A549 (cell line): ENCODE results near the gene PIEZO2. TPM values are rescaled to one million over a fixed set of nuclear protein-coding genes. Genes with fewer than 3 reads are reported as not detected.

ENCODE experiments used
- ATAC-seq, 2 experiments: fragments of 200-7000 bp in 1 of 2; fragments of >200 bp in 1 of 2; cut with Nextera tagmentation in 1 of 2; cut with Tn5 transposase in 1 of 2; 3 replicates each; pipeline versions ENCODE4 v1.8.0 to v1.9.1; 2018 to 2020; ENCODE audit warnings: mild to moderate bottlenecking in 1 of 2, moderate library complexity in 1 of 2
- CTCF ChIA-PET: fragments of 300-600 bp; sonication (Branson Sonifier 250); formaldehyde crosslinking; extraction: SDS; loops from one replicate; lab custom pipeline; 2021; ENCODE audit warnings: antibody characterized with exemption, inconsistent platforms; lab: Yijun Ruan, JAX
- POLR2A ChIA-PET: fragments of 350-600 bp; formaldehyde crosslinking; extraction: SDS; loops from one replicate; lab custom pipeline; 2021; ENCODE audit warnings: antibody characterized with exemption, inconsistent platforms; lab: Yijun Ruan, JAX
- DNase-seq, 2 experiments: peaks; one replicate each; pipeline versions ENCODE4 v3.0.0 to v3.0.0-alpha.2; 2011 to 2016; ENCODE audit warnings: low read depth in 1 of 2, low spot score in 1 of 2
- FAIRE-seq: peaks from 2 replicates; lab custom pipeline; 2011; peaks lifted over from hg19 to GRCh38; lab: Jason Lieb, UNC
- H3K27ac ChIP-seq, 2 experiments: fragments of >200 bp; sonication (Bioruptor Twin); formaldehyde crosslinking; 3 replicates each; pipeline ENCODE4 v1.5.1; 2016 to 2017
- H3K4me1 ChIP-seq: fragments of >200 bp; sonication (Bioruptor Twin); formaldehyde crosslinking; 3 replicates; pipeline ENCODE4 v1.6.1; 2016
- H3K4me2 ChIP-seq: fragments of >200 bp; sonication (Bioruptor Twin); formaldehyde crosslinking; 3 replicates; pipeline ENCODE4 v1.6.1; 2016
- H3K4me3 ChIP-seq: fragments of >200 bp; sonication (Bioruptor Twin); formaldehyde crosslinking; 3 replicates; pipeline ENCODE4 v1.5.1; 2016
- H3K9me3 ChIP-seq: fragments of >200 bp; sonication (Bioruptor Twin); formaldehyde crosslinking; 3 replicates; pipeline ENCODE4 v1.6.1; 2016
- BCL3 ChIP-seq: fragments of >200 bp; sonication (Bioruptor Twin); formaldehyde crosslinking; IDR thresholded peaks from 3 replicates; pipeline ENCODE4 v1.6.1; 2016
- CBX2 ChIP-seq: fragments of 200-600 bp; sonication (generic); IDR thresholded peaks from 2 replicates; pipeline ENCODE4 v1.6.1; 2016; ENCODE audit warnings: low read depth, mild to moderate bottlenecking, borderline replicate concordance
- CBX8 ChIP-seq: fragments of 200-600 bp; sonication (generic); IDR thresholded peaks from 2 replicates; pipeline ENCODE4 v1.6.1; 2016
- CEBPB ChIP-seq, 2 experiments: fragments of >200 bp in 1 of 2; sonication (Bioruptor Twin) in 1 of 2; formaldehyde crosslinking in 1 of 2; IDR thresholded peaks; 2 replicates each; pipeline ENCODE4 v1.6.1; 2012 to 2016
- EHF ChIP-seq: fragments of 250-450 bp; sonication (Bioruptor Pico); IDR thresholded peaks from 2 replicates; pipeline ENCODE4 v1.5.0; 2020; ENCODE audit warnings: mild to moderate bottlenecking
- EHMT2 ChIP-seq: fragments of 200-600 bp; sonication (generic); IDR thresholded peaks from 2 replicates; pipeline ENCODE4 v1.6.1; 2016; ENCODE audit warnings: antibody characterized with exemption, low read depth, mild to moderate bottlenecking, moderate library complexity
- ESRRA ChIP-seq: fragments of 150-350 bp; IDR thresholded peaks from 2 replicates; pipeline ENCODE4 v1.6.1; 2014; ENCODE audit warnings: mild to moderate bottlenecking, low read length, borderline replicate concordance
- FOXS1 ChIP-seq: fragments of 250-450 bp; sonication (Bioruptor Pico); IDR thresholded peaks from 2 replicates; pipeline ENCODE4 v1.5.0; 2020; ENCODE audit warnings: mild to moderate bottlenecking, moderate library complexity
- GATA3 ChIP-seq: IDR thresholded peaks from 2 replicates; pipeline ENCODE4 v1.6.1; 2012; ENCODE audit warnings: borderline replicate concordance
- HDAC2 ChIP-seq: fragments of 200-600 bp; sonication (generic); IDR thresholded peaks from 2 replicates; pipeline ENCODE4 v1.6.1; 2016
- HOXA7 ChIP-seq: fragments of 250-450 bp; sonication (Bioruptor Pico); IDR thresholded peaks from 2 replicates; pipeline ENCODE4 v1.5.0; 2020; ENCODE audit warnings: mild to moderate bottlenecking, moderate library complexity
- HOXB5 ChIP-seq: fragments of 250-450 bp; sonication (Bioruptor Pico); IDR thresholded peaks from 2 replicates; pipeline ENCODE4 v1.5.0; 2020; ENCODE audit warnings: mild to moderate bottlenecking, moderate library complexity
- MAZ ChIP-seq: fragments of 150-350 bp; IDR thresholded peaks from 2 replicates; pipeline ENCODE4 v1.6.1; 2014; ENCODE audit warnings: antibody characterized with exemption, low read depth, low read length, borderline replicate concordance
- PHF8 ChIP-seq: fragments of 200-600 bp; sonication (generic); IDR thresholded peaks from 2 replicates; pipeline ENCODE4 v1.6.1; 2016; ENCODE audit warnings: low read depth, mild to moderate bottlenecking, antibody characterized with exemption, moderate library complexity, borderline replicate concordance
- POLR2A ChIP-seq: IDR thresholded peaks from 2 replicates; pipeline ENCODE4 v1.6.1; 2012; ENCODE audit warnings: mild to moderate bottlenecking, low read length
- RAD21 ChIP-seq, 2 experiments: fragments of >200 bp in 1 of 2; sonication (Bioruptor Twin) in 1 of 2; formaldehyde crosslinking in 1 of 2; IDR thresholded peaks in 1 of 2; conservative IDR thresholded peaks in 1 of 2; 2 replicates in 1 of 2; 3 replicates in 1 of 2; pipeline ENCODE4 v1.6.1; 2012 to 2018; ENCODE audit warnings: inconsistent platforms in 1 of 2
- RCOR1 ChIP-seq: fragments of 150-350 bp; IDR thresholded peaks from 2 replicates; pipeline ENCODE4 v1.6.1; 2014; ENCODE audit warnings: antibody characterized with exemption, low read length, low read depth
- RFX5 ChIP-seq: fragments of 450-650 bp; IDR thresholded peaks from 2 replicates; pipeline ENCODE4 v1.7.1; 2014; ENCODE audit warnings: antibody characterized with exemption, mild to moderate bottlenecking, moderate library complexity
- RNF2 ChIP-seq: fragments of 200-600 bp; sonication (generic); IDR thresholded peaks from 2 replicates; pipeline ENCODE4 v1.6.1; 2016; ENCODE audit warnings: low read depth, mild to moderate bottlenecking, antibody characterized with exemption, moderate library complexity, borderline replicate concordance
- SREBF2 ChIP-seq: fragments of 450-650 bp; IDR thresholded peaks from 2 replicates; pipeline ENCODE4 v1.6.1; 2014; ENCODE audit warnings: mild to moderate bottlenecking, moderate library complexity
- TP53 ChIP-seq: fragments of 250-450 bp; sonication (Bioruptor Pico); IDR thresholded peaks from 2 replicates; pipeline ENCODE4 v1.5.0; 2021; ENCODE audit warnings: mild to moderate bottlenecking, moderate library complexity
- USF2 ChIP-seq: fragments of 450-650 bp; IDR thresholded peaks from 2 replicates; pipeline ENCODE4 v1.6.1; 2014; ENCODE audit warnings: antibody characterized with exemption
- ZC3H11A ChIP-seq: fragments of 450-650 bp; IDR thresholded peaks from 2 replicates; pipeline ENCODE4 v1.6.1; 2014; ENCODE audit warnings: antibody characterized with exemption, mild to moderate bottlenecking
- WGBS: methylation state at CpG from one replicate; pipeline ENCODE4 v1.1.6; 2017; ENCODE audit errors: missing lambda C conversion rate; 5-methylcytosine and 5-hydroxymethylcytosine counted together
- polyA plus RNA-seq, 4 experiments: library from polyadenylated mRNA; depleted of rRNA in 3 of 4; stranded (reverse); fragments of >200 nt; fragmentation: RNase III in 1 of 4; extraction: RNeasy Plus Mini Kit Qiagen cat#74134 plus additional on column Dnase treatment in 1 of 4; gene quantifications; 2 replicates in 3 of 4; 3 replicates in 1 of 4; pipeline ENCODE4 v1.2.3, GENCODE V29; 2011 to 2017
- TF ChIP-seq, protein P1 (sequence below): fragments of >200 bp; sonication (Bioruptor Twin); formaldehyde crosslinking; IDR thresholded peaks from 3 replicates; pipeline ENCODE4 v1.5.1; 2016
- TF ChIP-seq, protein P2 (sequence below): IDR thresholded peaks from 2 replicates; pipeline ENCODE4 v1.6.1; 2012

Gene PIEZO2
- polyA plus RNA-seq, 2 of the 4 experiments (the other 2 are of a cell fraction), result 0.80 to 1.6 TPM

GRCh38 chr18:11156978-11157377 lies 7.6 kb upstream of the PIEZO2 start (continued):
- TF ChIP-seq USF2 (no peak), EHF (CRISPR knock-in tag) (no peak), CBX2 (no peak), HDAC2 (no peak), RCOR1 (no peak), CEBPB (IDR thresholded peaks at IDR 0.05) (no peak), EHMT2 (no peak), PHF8 (no peak), POLR2A (no peak)
- TF ChIP-seq, protein P1, sequence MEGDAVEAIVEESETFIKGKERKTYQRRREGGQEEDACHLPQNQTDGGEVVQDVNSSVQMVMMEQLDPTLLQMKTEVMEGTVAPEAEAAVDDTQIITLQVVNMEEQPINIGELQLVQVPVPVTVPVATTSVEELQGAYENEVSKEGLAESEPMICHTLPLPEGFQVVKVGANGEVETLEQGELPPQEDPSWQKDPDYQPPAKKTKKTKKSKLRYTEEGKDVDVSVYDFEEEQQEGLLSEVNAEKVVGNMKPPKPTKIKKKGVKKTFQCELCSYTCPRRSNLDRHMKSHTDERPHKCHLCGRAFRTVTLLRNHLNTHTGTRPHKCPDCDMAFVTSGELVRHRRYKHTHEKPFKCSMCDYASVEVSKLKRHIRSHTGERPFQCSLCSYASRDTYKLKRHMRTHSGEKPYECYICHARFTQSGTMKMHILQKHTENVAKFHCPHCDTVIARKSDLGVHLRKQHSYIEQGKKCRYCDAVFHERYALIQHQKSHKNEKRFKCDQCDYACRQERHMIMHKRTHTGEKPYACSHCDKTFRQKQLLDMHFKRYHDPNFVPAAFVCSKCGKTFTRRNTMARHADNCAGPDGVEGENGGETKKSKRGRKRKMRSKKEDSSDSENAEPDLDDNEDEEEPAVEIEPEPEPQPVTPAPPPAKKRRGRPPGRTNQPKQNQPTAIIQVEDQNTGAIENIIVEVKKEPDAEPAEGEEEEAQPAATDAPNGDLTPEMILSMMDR, result no peak
- TF ChIP-seq, all 56 proteins: peak for 0

- no peak overlapping the region for H3K4me2 ChIP-seq
- H3K4me3 ChIP-seq, result no peak overlapping the region
- no peaks in the 10 kb centered on the region for H3K9me3 ChIP-seq
- H3K4me1 ChIP-seq, result no peaks in the 10 kb centered on the region
- POLR2A ChIA-PET, result no interaction called here
- TF ChIP-seq BCL3 (no peak), EHMT2 (no peak), SREBF2 (no peak), ESRRA (no peak), EHF (CRISPR knock-in tag) (no peak), RNF2 (no peak), TP53 (CRISPR knock-in tag) (no peak), FOXS1 (CRISPR knock-in tag) (no peak), ZC3H11A (no peak)
- TF ChIP-seq, protein P2, sequence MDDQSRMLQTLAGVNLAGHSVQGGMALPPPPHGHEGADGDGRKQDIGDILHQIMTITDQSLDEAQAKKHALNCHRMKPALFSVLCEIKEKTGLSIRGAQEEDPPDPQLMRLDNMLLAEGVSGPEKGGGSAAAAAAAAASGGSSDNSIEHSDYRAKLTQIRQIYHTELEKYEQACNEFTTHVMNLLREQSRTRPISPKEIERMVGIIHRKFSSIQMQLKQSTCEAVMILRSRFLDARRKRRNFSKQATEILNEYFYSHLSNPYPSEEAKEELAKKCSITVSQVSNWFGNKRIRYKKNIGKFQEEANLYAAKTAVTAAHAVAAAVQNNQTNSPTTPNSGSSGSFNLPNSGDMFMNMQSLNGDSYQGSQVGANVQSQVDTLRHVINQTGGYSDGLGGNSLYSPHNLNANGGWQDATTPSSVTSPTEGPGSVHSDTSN, result no peak
- no peak overlapping the region for H3K27ac ChIP-seq
- ATAC-seq, result no peak
- WGBS, result 38% methylated on average over 7 of the region's 8 CpGs
- CTCF ChIA-PET, result interaction anchor here (0.6 to 5.4 kb wide), 16 partner anchors 8 to 595 kb away, joined by 3 to 28 read pairs (median 4); no protein-coding TSS in a partner anchor
- FAIRE-seq, result no peak
- DNase-seq, result no peak
Measured at GRCh38 chr18:11155034-11155759, 5.8 kb upstream of the PIEZO2 start.

GRCh38 chr18:11154368-11154989 lies 5.1 kb upstream of the PIEZO2 start:
- Histone ChIP-seq H3K4me2 (no peak overlapping the region), H3K9me3 (no peaks in the 10 kb centered on the region), H3K4me1 (0 out of 3 replicates have a peak, but pooled peaks cover 2% of the 10 kb centered on the region), H3K4me3 (no peak overlapping the region), H3K27ac (no peak overlapping the region)
- ATAC-seq (no peak), DNase-seq (peak; percentile 13 to 42), FAIRE-seq (no peak)
- 3% methylated on average over 2 of the region's 2 CpGs for WGBS
- ChIA-PET CTCF (interaction anchor here (0.6 to 5.4 kb wide), 29 partner anchors 9 to 636 kb away, joined by 3 to 28 read pairs (median 4); no protein-coding TSS in a partner anchor), POLR2A (no interaction called here)
- TF ChIP-seq HDAC2 (no peak), GATA3 (no peak), CBX8 (no peak), MAZ (no peak), RFX5 (no peak), EHF (CRISPR knock-in tag) (no peak), RNF2 (no peak), HOXA7 (CRISPR knock-in tag) (no peak), POLR2A (no peak), RAD21 (conservative IDR thresholded peaks at IDR 0.05 in 1 of 2, IDR thresholded peaks at IDR 0.05 in 1 of 2) (peak; percentile 67 to 79), HOXB5 (CRISPR knock-in tag) (no peak), BCL3 (no peak)
- TF ChIP-seq, protein P1, result peak; percentile 61
